DND-41 (cell line): Measurements from ENCODE around the gene DLGAP1.

ENCODE experiments used
- ATAC-seq: fragments of 200-7000 bp; cut with Tn5 transposase; 3 replicates; pipeline ENCODE4 v1.9.1; 2021; ENCODE audit warnings: low read depth; ENCODE audit not compliant: insufficient read depth
- DNase-seq: peaks from one replicate; pipeline ENCODE4 v3.0.0-alpha.2; 2020
- H2AFZ ChIP-seq: 2 replicates; pipeline ENCODE4 v1.6.0; 2012; ENCODE audit warnings: low read depth, low read length
- H3K27ac ChIP-seq: 2 replicates; pipeline ENCODE4 v1.5.1; 2012; ENCODE audit warnings: low read length, inconsistent platforms
- H3K27me3 ChIP-seq: fragments of 200-600 bp; sonication (generic); 2 replicates; pipeline ENCODE4 v1.6.0; 2012; ENCODE audit warnings: low read length, mild to moderate bottlenecking, inconsistent platforms; ENCODE audit not compliant: insufficient read depth, poor library complexity
- H3K36me3 ChIP-seq: 2 replicates; pipeline ENCODE4 v1.5.1; 2012; ENCODE audit warnings: low read length, inconsistent platforms; ENCODE audit not compliant: insufficient read depth
- H3K4me1 ChIP-seq: 2 replicates; pipeline ENCODE4 v1.5.1; 2012; ENCODE audit warnings: mild to moderate bottlenecking, low read length; ENCODE audit not compliant: insufficient read depth
- H3K4me2 ChIP-seq: 2 replicates; pipeline ENCODE4 v1.6.0; 2012; ENCODE audit warnings: mild to moderate bottlenecking, moderate library complexity, low read length, inconsistent platforms; ENCODE audit not compliant: insufficient read depth
- H3K4me3 ChIP-seq, 2 experiments: fragments of 200-600 bp in 1 of 2; shearing (Covaris generic) in 1 of 2; 2 replicates each; pipeline ENCODE4 v1.5.1; 2012 to 2016; ENCODE audit warnings: inconsistent platforms in 2 of 2, low read length in 2 of 2, mild to moderate bottlenecking in 2 of 2, low read depth in 1 of 2, moderate library complexity in 1 of 2
- H3K79me2 ChIP-seq: 2 replicates; pipeline ENCODE4 v1.6.0; 2012; ENCODE audit warnings: low read length, inconsistent platforms; ENCODE audit not compliant: insufficient read depth
- H3K9ac ChIP-seq: 2 replicates; pipeline ENCODE4 v1.6.0; 2012; ENCODE audit warnings: low read depth, mild to moderate bottlenecking, inconsistent platforms, low read length, moderate library complexity
- H3K9me3 ChIP-seq: 2 replicates; pipeline ENCODE4 v1.5.1; 2012; ENCODE audit warnings: low read length, moderate library complexity, mild to moderate bottlenecking, inconsistent platforms; ENCODE audit not compliant: insufficient read depth, severe bottlenecking
- H4K20me1 ChIP-seq: 2 replicates; pipeline ENCODE4 v1.6.0; 2012; ENCODE audit warnings: low read length; ENCODE audit not compliant: insufficient read depth
- EZH2 ChIP-seq: IDR thresholded peaks from 3 replicates; pipeline ENCODE4 v1.6.1; 2012; ENCODE audit warnings: borderline replicate concordance, low read depth, mild to moderate bottlenecking, moderate library complexity, low read length, inconsistent platforms; ENCODE audit not compliant: severe bottlenecking
- TF ChIP-seq, protein P1 (sequence below): IDR thresholded peaks from 2 replicates; pipeline ENCODE4 v1.5.1; 2012; ENCODE audit warnings: borderline replicate concordance, low read length, moderate library complexity, mild to moderate bottlenecking; ENCODE audit not compliant: poor library complexity, severe bottlenecking; ENCODE audit errors: extremely low read depth

The DLGAP1 gene

DNA sequence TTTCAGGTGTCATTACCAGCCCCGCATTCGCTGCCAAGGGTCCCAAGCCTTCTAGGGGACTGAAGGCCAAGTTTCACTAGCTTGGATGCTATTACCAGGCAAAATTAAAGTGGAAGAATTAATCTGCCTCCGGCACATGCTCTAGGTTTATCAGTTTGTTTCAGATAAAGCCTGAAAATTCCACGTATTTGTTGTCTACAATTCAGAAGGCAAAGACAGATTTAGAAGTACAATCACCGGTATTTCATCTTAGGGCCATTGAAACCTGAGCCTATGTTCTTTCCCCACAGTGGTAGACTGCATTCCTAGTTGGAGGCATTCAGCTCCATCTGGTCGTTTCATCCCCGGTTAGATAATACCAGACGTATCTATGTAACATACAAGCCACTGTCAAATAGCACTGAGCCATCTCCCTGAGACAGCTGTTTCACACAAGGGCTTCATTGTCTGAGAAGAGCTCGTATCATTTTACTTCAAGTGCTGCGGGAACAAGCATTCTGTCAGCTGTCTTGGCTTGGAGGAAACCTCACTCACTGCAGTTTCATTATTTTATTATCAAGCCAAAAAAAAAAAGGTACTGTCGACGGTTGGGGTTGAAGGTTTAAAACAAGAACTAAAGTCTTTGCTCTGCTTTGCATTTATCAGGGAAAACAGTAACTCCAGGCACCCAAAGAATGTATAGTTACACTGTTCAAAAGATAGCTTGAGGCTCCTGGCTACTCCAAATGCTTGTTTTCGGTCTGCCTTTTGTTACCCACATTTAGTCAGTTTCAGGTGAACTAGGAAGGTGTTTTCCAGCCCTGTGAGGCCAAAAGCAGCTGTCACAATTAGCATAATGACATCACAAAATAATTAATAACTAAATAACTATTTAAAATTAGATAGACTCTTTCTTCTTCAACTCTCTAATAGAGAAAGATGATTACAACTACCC, 928.4 kb downstream of the DLGAP1 start:
- Histone ChIP-seq H3K4me2 (no peak overlapping the region), H2AFZ (no peak overlapping the region), H3K4me3 (no peak overlapping the region), H3K4me1 (no peaks in the 10 kb centered on the region), H3K9me3 (no peaks in the 10 kb centered on the region), H3K79me2 (no peaks in the 10 kb centered on the region), H3K27me3 (no peaks in the 10 kb centered on the region), H3K9ac (no peak overlapping the region), H3K27ac (no peak overlapping the region), H3K36me3 (no peaks in the 10 kb centered on the region), H4K20me1 (no peaks in the 10 kb centered on the region)
- DNase-seq (no peak), ATAC-seq (no peak)
- TF ChIP-seq EZH2 = no peak
- TF ChIP-seq, protein P1, sequence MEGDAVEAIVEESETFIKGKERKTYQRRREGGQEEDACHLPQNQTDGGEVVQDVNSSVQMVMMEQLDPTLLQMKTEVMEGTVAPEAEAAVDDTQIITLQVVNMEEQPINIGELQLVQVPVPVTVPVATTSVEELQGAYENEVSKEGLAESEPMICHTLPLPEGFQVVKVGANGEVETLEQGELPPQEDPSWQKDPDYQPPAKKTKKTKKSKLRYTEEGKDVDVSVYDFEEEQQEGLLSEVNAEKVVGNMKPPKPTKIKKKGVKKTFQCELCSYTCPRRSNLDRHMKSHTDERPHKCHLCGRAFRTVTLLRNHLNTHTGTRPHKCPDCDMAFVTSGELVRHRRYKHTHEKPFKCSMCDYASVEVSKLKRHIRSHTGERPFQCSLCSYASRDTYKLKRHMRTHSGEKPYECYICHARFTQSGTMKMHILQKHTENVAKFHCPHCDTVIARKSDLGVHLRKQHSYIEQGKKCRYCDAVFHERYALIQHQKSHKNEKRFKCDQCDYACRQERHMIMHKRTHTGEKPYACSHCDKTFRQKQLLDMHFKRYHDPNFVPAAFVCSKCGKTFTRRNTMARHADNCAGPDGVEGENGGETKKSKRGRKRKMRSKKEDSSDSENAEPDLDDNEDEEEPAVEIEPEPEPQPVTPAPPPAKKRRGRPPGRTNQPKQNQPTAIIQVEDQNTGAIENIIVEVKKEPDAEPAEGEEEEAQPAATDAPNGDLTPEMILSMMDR = no peak

DNA sequence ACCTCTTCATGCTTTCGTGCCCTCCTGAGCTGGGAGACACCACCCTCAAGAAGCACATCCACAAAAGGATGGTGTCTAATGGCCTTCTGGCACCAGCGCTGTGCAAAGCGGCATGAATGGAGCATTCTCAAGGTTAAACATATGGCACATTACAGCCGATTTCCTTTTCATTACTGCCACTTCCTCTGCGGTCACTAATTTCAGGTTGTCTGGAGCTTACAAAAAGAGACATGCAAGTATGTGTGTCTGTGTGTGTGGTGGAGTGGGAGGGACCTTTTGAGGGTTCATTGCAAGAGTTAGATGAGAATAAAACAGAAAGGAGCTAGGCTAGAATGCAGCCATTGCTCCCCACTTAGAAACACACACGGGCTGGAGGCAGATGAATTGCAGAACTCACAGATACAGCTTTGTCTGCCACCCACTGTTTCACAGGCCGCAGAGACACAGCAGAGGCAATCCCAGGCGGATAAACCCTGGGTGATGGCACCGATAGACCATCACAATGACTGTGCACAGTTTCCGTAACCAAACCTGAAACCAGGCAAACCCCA, 929.2 kb downstream of the DLGAP1 start:
- TF ChIP-seq, protein P1 = no peak
- no peak for TF ChIP-seq EZH2
- Histone ChIP-seq H3K27ac (no peak overlapping the region), H3K4me2 (no peak overlapping the region), H3K4me1 (no peaks in the 10 kb centered on the region), H3K79me2 (no peaks in the 10 kb centered on the region), H3K36me3 (no peaks in the 10 kb centered on the region), H2AFZ (no peak overlapping the region), H4K20me1 (no peaks in the 10 kb centered on the region), H3K27me3 (no peaks in the 10 kb centered on the region), H3K4me3 (no peak overlapping the region), H3K9me3 (no peaks in the 10 kb centered on the region), H3K9ac (no peak overlapping the region)
- peak; percentile 12 for DNase-seq
- ATAC-seq = peak; percentile 58

DNA sequence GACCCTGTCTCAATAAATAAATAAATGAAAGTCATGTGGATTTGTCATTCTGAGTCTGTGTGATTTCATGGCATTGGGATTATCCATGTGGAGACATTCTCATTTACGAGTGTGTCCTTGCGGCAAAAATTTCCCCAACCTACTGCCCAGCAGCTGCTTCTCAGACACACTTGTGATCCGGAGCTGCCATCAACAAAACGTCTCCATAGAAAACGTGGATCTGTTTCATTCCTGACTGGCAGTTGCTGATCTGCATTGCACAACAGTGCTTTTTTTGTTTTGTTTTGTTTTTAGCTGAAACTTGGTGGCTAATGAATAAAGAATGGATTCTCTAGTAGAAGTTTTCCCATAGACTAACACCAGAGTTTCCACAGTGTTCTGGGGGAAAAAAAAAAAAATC, 930.4 kb downstream of the DLGAP1 start:
- Histone ChIP-seq H3K27ac (no peak overlapping the region), H3K9ac (no peak overlapping the region)
- no peak for ATAC-seq

More for the DNA sequence above, 930.4 kb downstream of the DLGAP1 start:
- no peaks in the 10 kb centered on the region for H3K36me3 ChIP-seq
- no peak for TF ChIP-seq EZH2
- TF ChIP-seq, protein P1 = no peak
- no peak overlapping the region for H2AFZ ChIP-seq
- H3K4me3 ChIP-seq = no peak overlapping the region
- no peaks in the 10 kb centered on the region for H3K4me1 ChIP-seq
- no peaks in the 10 kb centered on the region for H4K20me1 ChIP-seq
- no peak for DNase-seq
- no peaks in the 10 kb centered on the region for H3K9me3 ChIP-seq
- peaks cover 5% of the 10 kb centered on the region for H3K27me3 ChIP-seq
- H3K79me2 ChIP-seq = no peaks in the 10 kb centered on the region
- no peak overlapping the region for H3K4me2 ChIP-seq
